Right cardiac atrium (tissue), 5 donors: ENCODE measurements around the gene RANBP3. TPM values are rescaled to one million over a fixed set of nuclear protein-coding genes. Genes with fewer than 3 reads are reported as not detected.
"Not testable (repeated sequence)": the region's sequence is repeated elsewhere in the genome, so short reads cannot be mapped to it uniquely, and the experiment has no call there.

ENCODE experiments used
- ATAC-seq, 2 donors: fragments of 200-7000 bp; cut with Tn5 transposase; one replicate each; pipeline versions ENCODE4 v1.8.0 to v1.9.1; 2020; ENCODE audit warnings: moderate library complexity in 2 of 2, mild to moderate bottlenecking in 1 of 2
- DNase-seq, 3 donors: peaks; one replicate each; pipeline ENCODE4 v3.0.0-alpha.2; 2020
- H3K27ac ChIP-seq: one replicate; pipeline ENCODE4 v1.5.1; 2013; ENCODE audit warnings: mild to moderate bottlenecking, low read length, control low read depth, moderate library complexity
- H3K27me3 ChIP-seq: one replicate; pipeline ENCODE4 v1.6.1; 2013; ENCODE audit not compliant: control insufficient read depth, insufficient read depth
- H3K4me1 ChIP-seq: one replicate; pipeline ENCODE4 v1.6.1; 2013; ENCODE audit warnings: low read length; ENCODE audit not compliant: control insufficient read depth, insufficient read depth
- H3K4me3 ChIP-seq: one replicate; pipeline ENCODE4 v1.5.1; 2013; ENCODE audit warnings: low read length, control low read depth
- H3K9me3 ChIP-seq: one replicate; pipeline ENCODE4 v1.6.1; 2013; ENCODE audit warnings: low read length; ENCODE audit not compliant: control insufficient read depth
- WGBS: extraction: QIAGEN DNeasy Blood & Tissue Kit; methylation state at CpG from one replicate; pipeline ENCODE4 v1.1.7; 2013; 5-methylcytosine and 5-hydroxymethylcytosine counted together
- intact Hi-C, 4 donors: fragments of 100-400 bp; cut with DNase I; formaldehyde crosslinking; loops; one replicate each; pipeline versions ENCODE4 v1.11.0 to v1.14.0; 2022 to 2023
- polyA plus RNA-seq: library from polyadenylated mRNA; stranded (reverse); fragments of 200-250 nt; gene quantifications from one replicate; pipeline ENCODE4 v1.2.3, GENCODE V29; 2013
- total RNA-seq, 4 donors: library from RNA; stranded (reverse); fragmentation: NEBNext Ultra II Directional; extraction: Animal tissue kit (Norgen Biotek cat#: 25700); gene quantifications; one replicate each; pipeline ENCODE4 v1.2.1, GENCODE V29; 2021
- donor health status: healthy with polysubstance abuse.
- donor health status: DM: no; HTN: yes; CAD: no.
- donor health status: DM: no; HTN: no; CAD: no.
- donor health status: DM: no; HTN: yes; CAD: no; lungs with severe emphysema.
- donor health status: DM: yes; HTN: yes; CAD: no.

RANBP3 gene
- total and polyA plus RNA-seq, 5 donors, result 49.6 to 73.8 (median 65.4) TPM

GRCh38 chr19:5966215-5966614 lies 11.7 kb downstream of the RANBP3 start:
- H3K4me3 ChIP-seq, result no peak overlapping the region
- H3K4me1 ChIP-seq, result peaks cover 46% of the 10 kb centered on the region
- peak; percentile 10 to 13 for ATAC-seq
- peak overlapping the region; percentile 71 for H3K27ac ChIP-seq
- DNase-seq, result peak in 1 of 3 donors; percentile 54
- intact Hi-C loops, result no loop called here
- WGBS, result 38% methylated on average over 8 of the region's 8 CpGs
- H3K9me3 ChIP-seq, result no peaks in the 10 kb centered on the region
- H3K27me3 ChIP-seq, result no peaks in the 10 kb centered on the region

GRCh38 chr19:5964816-5965565 lies 12.9 kb downstream of the RANBP3 start:
- DNase-seq, result no peak
- Histone ChIP-seq H3K4me1 (peaks cover 55% of the 10 kb centered on the region), H3K4me3 (no peak overlapping the region), H3K27ac (no peak overlapping the region), H3K9me3 (no peaks in the 10 kb centered on the region), H3K27me3 (no peaks in the 10 kb centered on the region)
- 79% methylated on average over 5 of the region's 5 CpGs for WGBS
- intact Hi-C loops, result no loop called here
- ATAC-seq, result no peak

GRCh38 chr19:5963855-5964254 lies 14.1 kb downstream of the RANBP3 start:
- ATAC-seq (no peak), DNase-seq (peak in 2 of 3 donors; percentile 6 to 30)
- H3K4me3 ChIP-seq, result no peak overlapping the region
- no peaks in the 10 kb centered on the region for H3K9me3 ChIP-seq
- no peak overlapping the region for H3K27ac ChIP-seq
- H3K27me3 ChIP-seq, result no peaks in the 10 kb centered on the region
- intact Hi-C loops, result no loop called here
- peaks cover 60% of the 10 kb centered on the region for H3K4me1 ChIP-seq
- 90% methylated on average over 7 of the region's 7 CpGs for WGBS

- H3K4me3 ChIP-seq, ATAC-seq, H3K27me3 ChIP-seq, H3K9me3 ChIP-seq, H3K27ac ChIP-seq, intact Hi-C loops: not testable (repeated sequence)
- DNase-seq, result peak in 2 of 3 donors; percentile 7 to 23
- H3K4me1 ChIP-seq, result peaks cover 57% of the 10 kb centered on the region
- WGBS, result 89% methylated on average over 6 of the region's 6 CpGs
Measured at GRCh38 chr19:5963259-5963658, 14.7 kb downstream of the RANBP3 start.

- DNase-seq, result peak in 2 of 3 donors; percentile 70 to 75
- peak overlapping the region; percentile 16 for H3K27ac ChIP-seq
- ATAC-seq, result peak; percentile 53 to 76
- no peaks in the 10 kb centered on the region for H3K27me3 ChIP-seq
- peaks cover 53% of the 10 kb centered on the region for H3K4me1 ChIP-seq
- no peak overlapping the region for H3K4me3 ChIP-seq
- no peaks in the 10 kb centered on the region for H3K9me3 ChIP-seq
- intact Hi-C loops, result no loop called here
- WGBS, result 24% methylated on average over 29 of the region's 29 CpGs
Measured at GRCh38 chr19:5961969-5962945, 15.7 kb downstream of the RANBP3 start.

- ATAC-seq, H3K4me3 ChIP-seq, DNase-seq, intact Hi-C loops, H3K27me3 ChIP-seq, H3K9me3 ChIP-seq: not testable (repeated sequence)
- Histone ChIP-seq H3K4me1 (peaks cover 52% of the 10 kb centered on the region), H3K27ac (peak overlapping the region; percentile 16)
- WGBS, result 56% methylated on average over 6 of the region's 6 CpGs
Measured at GRCh38 chr19:5961641-5961968, 16.3 kb downstream of the RANBP3 start.

GRCh38 chr19:5960005-5961001 lies 17.6 kb downstream of the RANBP3 start:
- H3K27me3 ChIP-seq, result no peaks in the 10 kb centered on the region
- DNase-seq (peak in 2 of 3 donors; percentile 72 to 73), ATAC-seq (no peak)
- intact Hi-C loops, result no loop called here
- H3K4me3 ChIP-seq, result no peak overlapping the region
- WGBS, result 54% methylated on average over 18 of the region's 18 CpGs
- H3K9me3 ChIP-seq, result no peaks in the 10 kb centered on the region
- H3K27ac ChIP-seq, result peak overlapping the region; percentile 71
- peaks cover 44% of the 10 kb centered on the region for H3K4me1 ChIP-seq

GRCh38 chr19:5959260-5960004 lies 18.5 kb downstream of the RANBP3 start:
- peak overlapping the region; percentile 71 for H3K27ac ChIP-seq
- peaks cover 40% of the 10 kb centered on the region for H3K4me1 ChIP-seq
- 79% methylated on average over 14 of the region's 14 CpGs for WGBS
- H3K27me3 ChIP-seq, result no peaks in the 10 kb centered on the region
- DNase-seq (peak in 2 of 3 donors; percentile 29 to 35), ATAC-seq (no peak)
- intact Hi-C loops, result loop anchor here in 1 of 4 donors (10.0 kb wide), 1 partner anchor 55 kb away; the partner anchor contains the start of genes NDUFA11 and VMAC
- H3K4me3 ChIP-seq, result no peak overlapping the region
- H3K9me3 ChIP-seq, result no peaks in the 10 kb centered on the region

- H3K27ac ChIP-seq, result peak overlapping the region; percentile 25
- intact Hi-C loops, result loop anchor here in 1 of 4 donors (10.0 kb wide), 1 partner anchor 54 kb away; the partner anchor contains the start of genes NDUFA11 and VMAC
- no peak overlapping the region for H3K4me3 ChIP-seq
- ATAC-seq, result no peak
- DNase-seq, result peak in 1 of 3 donors; percentile 34
- H3K4me1 ChIP-seq, result peaks cover 38% of the 10 kb centered on the region
- H3K27me3 ChIP-seq, result no peaks in the 10 kb centered on the region
- 88% methylated on average over 10 of the region's 10 CpGs for WGBS
- H3K9me3 ChIP-seq, result no peaks in the 10 kb centered on the region
Measured at GRCh38 chr19:5958851-5959122, 19.2 kb downstream of the RANBP3 start.
